Measurements from ENCODE around the gene KLHL21. TPM values are rescaled to one million over a fixed set of nuclear protein-coding genes. Genes with fewer than 3 reads are reported as not detected.
"Not testable (repeated sequence)": the region's sequence is repeated elsewhere in the genome, so short reads cannot be mapped to it uniquely, and the experiment has no call there.

KLHL21 gene
- total RNA-seq, 2 experiments from 2014 or later: 33.7 to 35.5 TPM

- ChIA-PET CTCF (interaction anchor here (1.5 to 1.6 kb wide), 2 partner anchors 23 to 24 kb away, joined by 4 to 5 read pairs; partner anchors contain the start of genes NOL9 and TAS1R1), POLR2A (interaction anchor here (0.5 kb wide), 1 partner anchor 35 kb away, joined by 3 read pairs; no protein-coding TSS in a partner anchor)
Measured at GRCh38 chr1:6577831-6578525, 24.7 kb downstream of the KLHL21 start.

- CTCF ChIA-PET: interaction anchor here (1.0 kb wide), 1 partner anchor 9 kb away, joined by 3 read pairs; no protein-coding TSS in a partner anchor
- POLR2A ChIA-PET: interaction anchor here (0.6 kb wide), 1 partner anchor 51 kb away, joined by 3 read pairs; no protein-coding TSS in a partner anchor
Measured at GRCh38 chr1:6574818-6575217, 27.9 kb downstream of the KLHL21 start.

- ChIA-PET CTCF (interaction anchor here (0.6 to 0.8 kb wide), 2 partner anchors 60 to 126 kb away, joined by 3 read pairs; no protein-coding TSS in a partner anchor), POLR2A (no interaction called here)
Measured at GRCh38 chr1:6574025-6574620, 28.5 kb downstream of the KLHL21 start.

- ChIA-PET POLR2A (interaction anchor here (1.0 kb wide), 1 partner anchor 18 kb away, joined by 3 read pairs; the partner anchor contains the start of gene TAS1R1), CTCF (interaction anchor here (0.8 kb wide), 1 partner anchor 62 kb away, joined by 3 read pairs; no protein-coding TSS in a partner anchor)
Measured at GRCh38 chr1:6572653-6573383, 29.9 kb downstream of the KLHL21 start.

- POLR2A ChIA-PET: no interaction called here
Measured at GRCh38 chr1:6570987-6571386, 31.7 kb downstream of the KLHL21 start.

GRCh38 chr1:6570100-6570499 lies 32.6 kb downstream of the KLHL21 start:
- ChIA-PET CTCF (interaction anchor here (1.6 kb wide), 1 partner anchor 16 kb away, joined by 6 read pairs; the partner anchor contains the start of genes NOL9 and TAS1R1), POLR2A (interaction anchor here (0.6 kb wide), 1 partner anchor 125 kb away, joined by 4 read pairs; no protein-coding TSS in a partner anchor)

More at GRCh38 chr1:6570987-6571386, 31.7 kb downstream of the KLHL21 start:
- CTCF ChIA-PET: interaction anchor here (1.6 kb wide), 1 partner anchor 16 kb away, joined by 6 read pairs; the partner anchor contains the start of genes NOL9 and TAS1R1

- CTCF ChIA-PET: no interaction called here
- POLR2A ChIA-PET: no interaction called here
Measured at GRCh38 chr1:6569033-6569432, 33.6 kb downstream of the KLHL21 start.

GRCh38 chr1:6560267-6560666 lies 42.4 kb downstream of the KLHL21 start:
- CTCF ChIA-PET: interaction anchor here (1.1 kb wide), 1 partner anchor 75 kb away, joined by 4 read pairs; no protein-coding TSS in a partner anchor
- POLR2A ChIA-PET: no interaction called here

- CTCF ChIA-PET, POLR2A ChIA-PET: not testable (repeated sequence)
Measured at GRCh38 chr1:6559161-6559560, 43.5 kb downstream of the KLHL21 start.

GRCh38 chr1:6557597-6557996 lies 45.1 kb downstream of the KLHL21 start:
- POLR2A ChIA-PET: no interaction called here
- CTCF ChIA-PET: interaction anchor here (0.6 to 1.0 kb wide), 2 partner anchors 9 to 12 kb away, joined by 3 read pairs; no protein-coding TSS in a partner anchor

- CTCF ChIA-PET: interaction anchor here (0.7 to 3.3 kb wide), 21 partner anchors 16 to 213 kb away, joined by 3 to 21 read pairs (median 4); partner anchors contain the start of genes KLHL21 and PLEKHG5
- POLR2A ChIA-PET: interaction anchor here (0.6 to 3.2 kb wide), 4 partner anchors 17 to 246 kb away, joined by 3 to 16 read pairs (median 3); partner anchors contain the start of gene KLHL21
Measured at GRCh38 chr1:6554907-6555778, 47.5 kb downstream of the KLHL21 start, which contains the start of gene TAS1R1. Gene TAS1R1, plus strand, starts transcription at chr1:6555307. Its CDS starts 67 bp downstream, at chr1:6555374.

GRCh38 chr1:6554031-6554906 lies 48.4 kb downstream of the KLHL21 start, which contains the start of gene NOL9:
Gene NOL9, minus strand, starts transcription at chr1:6554513. Its CDS starts 11 bp downstream, at chr1:6554502.
- CTCF ChIA-PET: interaction anchor here (0.7 to 3.3 kb wide), 24 partner anchors 17 to 212 kb away, joined by 3 to 21 read pairs (median 4); partner anchors contain the start of genes KLHL21 and PLEKHG5

GRCh38 chr1:6547301-6547700 lies 55.4 kb downstream of the KLHL21 start:
- CTCF ChIA-PET: interaction anchor here (0.7 to 0.8 kb wide), 3 partner anchors 45 to 270 kb away, joined by 3 to 4 read pairs (median 3); no protein-coding TSS in a partner anchor

More at GRCh38 chr1:6554031-6554906, 48.4 kb downstream of the KLHL21 start, which contains the start of gene NOL9:
- POLR2A ChIA-PET: interaction anchor here (0.6 to 3.2 kb wide), 7 partner anchors 18 to 245 kb away, joined by 3 to 16 read pairs (median 3); partner anchors contain the start of genes KLHL21 and ZBTB48

GRCh38 chr1:6546326-6546725 lies 56.3 kb downstream of the KLHL21 start:
- POLR2A ChIA-PET: no interaction called here
- CTCF ChIA-PET: interaction anchor here (0.7 kb wide), 2 partner anchors 11 to 44 kb away, joined by 3 read pairs; no protein-coding TSS in a partner anchor

More at GRCh38 chr1:6547301-6547700, 55.4 kb downstream of the KLHL21 start:
- POLR2A ChIA-PET: no interaction called here

GRCh38 chr1:6545276-6546112 lies 57.2 kb downstream of the KLHL21 start:
- POLR2A ChIA-PET: no interaction called here

GRCh38 chr1:6544831-6545230 lies 57.8 kb downstream of the KLHL21 start:
- ChIA-PET POLR2A (no interaction called here), CTCF (no interaction called here)

More at GRCh38 chr1:6545276-6546112, 57.2 kb downstream of the KLHL21 start:
- CTCF ChIA-PET: interaction anchor here (0.7 kb wide), 1 partner anchor 12 kb away, joined by 3 read pairs; no protein-coding TSS in a partner anchor
